CD14-positive monocyte (primary cell): Measurements from ENCODE around the gene GRID1. TPM values are rescaled to one million over a fixed set of nuclear protein-coding genes. Genes with fewer than 3 reads are reported as not detected.

Experiments
- DNase-seq, 3 donors: peaks; one replicate each; pipeline ENCODE4 v3.0.0-alpha.2; 2011 to 2022
- H2AFZ ChIP-seq: 2 replicates; pipeline ENCODE4 v1.6.0; 2012; ENCODE audit warnings: mild to moderate bottlenecking, low read depth, low read length, inconsistent platforms; ENCODE audit not compliant: insufficient read depth, poor library complexity, severe bottlenecking
- H3K27ac ChIP-seq, 2 donors: 1 replicate in 1 of 2; 2 replicates in 1 of 2; pipeline ENCODE4 v1.5.1; 2012 to 2013; ENCODE audit warnings: low read length in 2 of 2, control low read depth in 1 of 2, inconsistent platforms in 1 of 2, low read depth in 1 of 2, mild to moderate bottlenecking in 1 of 2
- H3K27me3 ChIP-seq, 2 donors: one replicate each; pipeline versions ENCODE4 v1.6.0 to v1.6.1; 2011 to 2013; ENCODE audit warnings: low read length in 2 of 2; ENCODE audit not compliant: control insufficient read depth in 2 of 2, insufficient read depth in 2 of 2
- H3K36me3 ChIP-seq, 2 donors: replicated peaks in 1 of 2; 1 replicate in 1 of 2; 2 replicates in 1 of 2; pipeline versions ENCODE4 v1.5.1 to v1.6.1; 2012 to 2013; ENCODE audit warnings: low read length in 2 of 2, control low read depth in 1 of 2, inconsistent platforms in 1 of 2, mild to moderate bottlenecking in 1 of 2; ENCODE audit not compliant: insufficient read depth in 2 of 2, control insufficient read depth in 1 of 2
- H3K4me1 ChIP-seq, 2 donors: 1 replicate in 1 of 2; 2 replicates in 1 of 2; pipeline versions ENCODE4 v1.5.1 to v1.6.1; 2012 to 2013; ENCODE audit warnings: low read length in 2 of 2, control low read depth in 1 of 2, inconsistent platforms in 1 of 2, mild to moderate bottlenecking in 1 of 2, moderate library complexity in 1 of 2; ENCODE audit not compliant: insufficient read depth in 2 of 2, control insufficient read depth in 1 of 2
- H3K4me2 ChIP-seq: replicated peaks from 2 replicates; pipeline ENCODE3; 2012; ENCODE audit warnings: low read length, moderate library complexity, mild to moderate bottlenecking; ENCODE audit not compliant: poor library complexity, severe bottlenecking; ENCODE audit errors: extremely low read depth
- H3K4me3 ChIP-seq, 3 experiments: fragments of 200-600 bp in 1 of 3; sonication (generic) in 1 of 3; replicated peaks in 1 of 3; 1 replicate in 2 of 3; 2 replicates in 1 of 3; pipeline ENCODE4 v1.5.1; 2011 to 2013; ENCODE audit warnings: low read length in 3 of 3, mild to moderate bottlenecking in 3 of 3, control low read depth in 2 of 3, low read depth in 2 of 3, inconsistent platforms in 1 of 3, moderate library complexity in 1 of 3
- H3K79me2 ChIP-seq: 2 replicates; pipeline ENCODE4 v1.6.0; 2012; ENCODE audit warnings: mild to moderate bottlenecking, control low read depth, inconsistent platforms, low read length, moderate library complexity; ENCODE audit not compliant: insufficient read depth
- H3K9ac ChIP-seq: 2 replicates; pipeline ENCODE4 v1.6.0; 2017; ENCODE audit warnings: low read length, mild to moderate bottlenecking; ENCODE audit not compliant: insufficient read depth, poor library complexity, severe bottlenecking
- H3K9me3 ChIP-seq, 2 donors: replicated peaks in 1 of 2; 1 replicate in 1 of 2; 2 replicates in 1 of 2; pipeline versions ENCODE4 v1.5.1 to v1.6.1; 2012 to 2013; ENCODE audit warnings: low read length in 2 of 2, control low read depth in 1 of 2; ENCODE audit not compliant: control insufficient read depth in 1 of 2, insufficient read depth in 1 of 2
- H4K20me1 ChIP-seq: 2 replicates; pipeline ENCODE4 v1.6.0; 2012; ENCODE audit warnings: mild to moderate bottlenecking, low read length, control low read depth, moderate library complexity; ENCODE audit not compliant: insufficient read depth
- H3K27ac Mint-ChIP-seq, 7 donors: one replicate each; pipeline ENCODE4 v1.8.0; 2020; ENCODE audit warnings: mild to moderate bottlenecking in 7 of 7, mixed read lengths in 7 of 7, moderate library complexity in 6 of 7, inconsistent platforms in 2 of 7
- H3K27me3 Mint-ChIP-seq, 3 donors: one replicate each; pipeline ENCODE4 v1.8.0; 2021 to 2022; ENCODE audit warnings: low read depth in 3 of 3, mild to moderate bottlenecking in 3 of 3, mixed read lengths in 3 of 3, moderate library complexity in 3 of 3, inconsistent platforms in 1 of 3
- H3K36me3 Mint-ChIP-seq, 2 donors: one replicate each; pipeline ENCODE4 v1.8.0; 2020; ENCODE audit warnings: mixed read lengths in 2 of 2, inconsistent platforms in 1 of 2, mild to moderate bottlenecking in 1 of 2
- H3K4me1 Mint-ChIP-seq: one replicate; pipeline ENCODE4 v1.8.0; 2020; ENCODE audit warnings: mild to moderate bottlenecking, mixed read lengths
- H3K4me3 Mint-ChIP-seq, 2 donors: one replicate each; pipeline ENCODE4 v1.8.0; 2020; ENCODE audit warnings: mild to moderate bottlenecking in 2 of 2, mixed read lengths in 2 of 2, moderate library complexity in 1 of 2
- H3K9me3 Mint-ChIP-seq, 7 donors: one replicate each; pipeline ENCODE4 v1.8.0; 2020 to 2022; ENCODE audit warnings: mixed read lengths in 7 of 7, mild to moderate bottlenecking in 6 of 7, moderate library complexity in 6 of 7, inconsistent platforms in 2 of 7
- CTCF ChIP-seq: fragments of 200-600 bp; IDR thresholded peaks from one replicate; pipeline ENCODE4 v1.8.0; 2022; ENCODE audit warnings: antibody characterized with exemption, mild to moderate bottlenecking
- WGBS: methylation state at CpG from one replicate; pipeline ENCODE4 v1.1.5; 2013; ENCODE audit warnings: missing lambda C conversion rate; ENCODE audit not compliant: insufficient coverage; 5-methylcytosine and 5-hydroxymethylcytosine counted together
- intact Hi-C, 2 donors: fragments of 100-400 bp; cut with micrococcal nuclease; formaldehyde crosslinking; loops; one replicate each; pipeline versions ENCODE4 v1.15.0 to v1.15.1; 2023
- polyA plus RNA-seq, 3 donors: library from polyadenylated mRNA; depleted of rRNA in 1 of 3; unstranded in 2 of 3; stranded (reverse) in 1 of 3; fragments of 300-500 nt in 2 of 3; fragments of >200 nt in 1 of 3; fragmentation: Illumina TruSeq in 2 of 3; gene quantifications; 1 replicate in 2 of 3; 2 replicates in 1 of 3; pipeline ENCODE4 v1.2.3, GENCODE V29; 2012 to 2021

The GRID1 gene
- polyA plus RNA-seq, 3 donors = not detected

DNA sequence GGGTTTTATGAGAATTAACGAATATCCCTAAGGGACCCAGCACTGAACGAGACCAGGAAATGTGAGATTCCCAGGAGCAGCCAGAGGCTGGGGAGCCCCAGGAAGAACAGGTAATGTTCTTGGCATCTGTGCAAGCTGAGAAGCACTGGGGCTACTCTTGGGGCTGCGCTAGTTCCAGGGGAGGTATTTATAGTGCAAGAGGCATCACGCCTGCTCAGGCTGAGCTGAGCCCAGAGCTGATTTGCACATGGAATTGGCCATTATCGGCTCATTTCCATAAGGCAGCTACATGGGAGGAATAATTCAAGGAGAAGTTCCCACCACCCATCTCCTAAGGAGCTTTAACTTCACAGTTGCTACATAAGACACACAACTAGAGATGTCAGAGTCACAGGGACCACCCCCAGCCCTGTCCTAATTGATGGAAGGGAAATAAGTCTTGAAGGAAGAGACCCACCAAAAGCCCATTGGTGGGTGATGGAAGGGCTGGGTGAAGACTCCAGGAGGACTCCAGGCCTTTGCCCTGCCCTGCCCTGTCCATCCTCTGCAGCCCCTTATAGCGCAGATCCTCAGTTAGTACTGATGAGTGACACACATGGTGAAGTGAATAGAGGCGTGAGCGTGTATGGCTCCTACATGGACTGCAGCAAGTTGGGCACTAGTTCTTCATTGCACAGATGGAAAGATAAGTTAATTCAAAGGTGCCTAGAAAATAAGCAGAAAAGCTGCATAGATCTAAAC lies 178.9 kb downstream of the GRID1 start:
- Mint-ChIP-seq H3K4me1 (no peaks in the 10 kb centered on the region), H3K27ac (no peak overlapping the region), H3K4me3 (no peak overlapping the region), H3K27me3 (peaks cover 0 to 7% (median 6%) of the 10 kb centered on the region in 3 donors), H3K9me3 (peaks cover 0 to 2% (median 0%) of the 10 kb centered on the region in 7 donors), H3K36me3 (no peaks in the 10 kb centered on the region)
- H3K4me1 ChIP-seq = no peaks in the 10 kb centered on the region
- no peak for TF ChIP-seq CTCF
- no peak for DNase-seq
- no peak overlapping the region for H2AFZ ChIP-seq
- H3K27me3 ChIP-seq = no peaks in the 10 kb centered on the region
- no peaks in the 10 kb centered on the region for H4K20me1 ChIP-seq
- H3K27ac ChIP-seq = no peak overlapping the region
- no peaks in the 10 kb centered on the region for H3K9me3 ChIP-seq
- H3K4me2 ChIP-seq = no peak overlapping the region
- H3K4me3 ChIP-seq = no peak overlapping the region
- no peaks in the 10 kb centered on the region for H3K79me2 ChIP-seq
- intact Hi-C loops = loop anchor here in 1 of 2 donors (5.0 kb wide), 1 partner anchor 80 kb away; no protein-coding TSS in a partner anchor
- no peaks in the 10 kb centered on the region for H3K36me3 ChIP-seq
- no peak overlapping the region for H3K9ac ChIP-seq
- 92% methylated on average over 4 of the region's 8 CpGs for WGBS

GRCh38 chr10:86186633-86187032 lies 180.0 kb downstream of the GRID1 start:
- peaks cover 0 to 2% (median 0%) of the 10 kb centered on the region in 7 donors for H3K9me3 Mint-ChIP-seq
- 100% methylated on average over 1 of the region's 1 CpG for WGBS

More at GRCh38 chr10:86186633-86187032, 180.0 kb downstream of the GRID1 start:
- no peak for DNase-seq
- Histone ChIP-seq H3K4me2 (no peak overlapping the region), H3K4me1 (no peaks in the 10 kb centered on the region), H3K79me2 (no peaks in the 10 kb centered on the region), H3K9ac (no peak overlapping the region), H3K9me3 (no peaks in the 10 kb centered on the region), H3K27ac (no peak overlapping the region), H4K20me1 (no peaks in the 10 kb centered on the region), H3K27me3 (no peaks in the 10 kb centered on the region), H2AFZ (no peak overlapping the region), H3K36me3 (no peaks in the 10 kb centered on the region), H3K4me3 (no peak overlapping the region)
- Mint-ChIP-seq H3K27me3 (peaks cover 0 to 7% (median 5%) of the 10 kb centered on the region in 3 donors), H3K4me1 (no peaks in the 10 kb centered on the region), H3K4me3 (no peak overlapping the region), H3K36me3 (no peaks in the 10 kb centered on the region), H3K27ac (no peak overlapping the region)
- intact Hi-C loops = loop anchor here in 1 of 2 donors (5.0 kb wide), 1 partner anchor 81 kb away; no protein-coding TSS in a partner anchor
- TF ChIP-seq CTCF = no peak
